Measurements from ENCODE around the gene LRATD1. TPM values are rescaled to one million over a fixed set of nuclear protein-coding genes. Genes with fewer than 3 reads are reported as not detected.

Gene LRATD1
- total and polyA plus RNA-seq, 2 donors (not counting 3 experiments of a cell fraction or from before 2014, with no cell fraction given), result not detected

- dilution Hi-C loops (cut with MboI; ENCODE audit: extremely low pct_ligation_motif_present, low sequenced_read_pairs) (no loop called here), intact Hi-C loops (cut with micrococcal nuclease) (no loop called here)
- H3K4me2 ChIP-seq (ENCODE audit: insufficient read depth, low read length), result no peak overlapping the region
- BruUV-seq (replicated peaks), result no TSS peak
- DNase-seq (ENCODE audit: low read depth, low spot score) (no peak), FAIRE-seq (no peak)
- peaks cover 31 to 41% of the 10 kb centered on the region in 2 experiments for H3K27me3 ChIP-seq (ENCODE audit: control insufficient read depth in 2 of 2, insufficient read depth in 2 of 2, low read length in 2 of 2)
- POLR2A ChIA-PET, result no interaction called here
- no peak overlapping the region for H3K4me3 ChIP-seq (replicated peaks in 1 of 3; ENCODE audit: insufficient read depth in 1 of 3, low read depth in 1 of 3, low read length in 3 of 3)
- TF ChIP-seq, protein P1, sequence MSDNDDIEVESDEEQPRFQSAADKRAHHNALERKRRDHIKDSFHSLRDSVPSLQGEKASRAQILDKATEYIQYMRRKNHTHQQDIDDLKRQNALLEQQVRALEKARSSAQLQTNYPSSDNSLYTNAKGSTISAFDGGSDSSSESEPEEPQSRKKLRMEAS (IDR thresholded peaks at IDR 0.05; ENCODE audit: insufficient read depth, insufficient read length), result no peak
- TF ChIP-seq EZH2 (IDR thresholded peaks at IDR 0.05; ENCODE audit: borderline replicate concordance, low read depth, low read length, severe bottlenecking) (no peak), FOS (IDR thresholded peaks at IDR 0.05; ENCODE audit: borderline replicate concordance, insufficient read depth, low read length) (no peak), MYC (IDR thresholded peaks at IDR 0.05; ENCODE audit: low read depth, low read length) (no peak), POLR2A (IDR thresholded peaks at IDR 0.05; ENCODE audit: low read depth, low read length) (no peak), GATA2 (IDR thresholded peaks at IDR 0.05; ENCODE audit: insufficient read depth, insufficient read length, low read depth, low read length) (no peak), POLR2AphosphoS5 (IDR thresholded peaks at IDR 0.05; ENCODE audit: insufficient read depth, low read depth, low read length) (no peak), CTCF (IDR thresholded peaks at IDR 0.05; ENCODE audit: extremely low read depth in 1 of 2, insufficient read depth in 1 of 2, low read depth in 1 of 2, low read length in 2 of 2) (no peak), JUN (IDR thresholded peaks at IDR 0.05; ENCODE audit: borderline replicate concordance, insufficient read depth, insufficient read length, low read depth) (no peak)
- no peak overlapping the region for H2AFZ ChIP-seq (ENCODE audit: low read depth, low read length)
- H3K27ac ChIP-seq (ENCODE audit: insufficient read depth, low read depth, low read length), result no peak overlapping the region
- no peaks in the 10 kb centered on the region for H3K9me1 ChIP-seq (replicated peaks; ENCODE audit: control insufficient read depth, extremely low read depth, insufficient read depth, low read length)
- H3K9me3 ChIP-seq (replicated peaks; ENCODE audit: control insufficient read depth, insufficient read depth, low read length), result no peaks in the 10 kb centered on the region
- peaks cover 2% of the 10 kb centered on the region for H3K4me1 ChIP-seq (ENCODE audit: control insufficient read depth, extremely low read depth, insufficient read depth, low read length)
- H3K36me3 ChIP-seq (ENCODE audit: control insufficient read depth in 2 of 2, extremely low read depth in 1 of 2, insufficient read depth in 2 of 2, low read length in 2 of 2), result no peaks in the 10 kb centered on the region
- no peak overlapping the region for H3K9ac ChIP-seq (replicated peaks; ENCODE audit: extremely low read depth, insufficient read depth, low read length)
- CTCF ChIA-PET, result no interaction called here
- H3K79me2 ChIP-seq (ENCODE audit: control insufficient read depth, insufficient read depth, low read length), result no peaks in the 10 kb centered on the region
- H4K20me1 ChIP-seq (replicated peaks; ENCODE audit: control insufficient read depth, extremely low read depth, insufficient read depth, low read length), result no peaks in the 10 kb centered on the region
Measured at GRCh38 chr2:14631406-14632040, 994 bp upstream of the LRATD1 start.

All from endothelial cell of umbilical vein (primary cell).